Measurements from ENCODE around the gene THEMIS. TPM values are rescaled to one million over a fixed set of nuclear protein-coding genes. Genes with fewer than 3 reads are reported as not detected.

Gene THEMIS
- total RNA-seq, 4 donors from 2014 or later = 0.10 to 0.15 TPM; not detected in 2

DNA sequence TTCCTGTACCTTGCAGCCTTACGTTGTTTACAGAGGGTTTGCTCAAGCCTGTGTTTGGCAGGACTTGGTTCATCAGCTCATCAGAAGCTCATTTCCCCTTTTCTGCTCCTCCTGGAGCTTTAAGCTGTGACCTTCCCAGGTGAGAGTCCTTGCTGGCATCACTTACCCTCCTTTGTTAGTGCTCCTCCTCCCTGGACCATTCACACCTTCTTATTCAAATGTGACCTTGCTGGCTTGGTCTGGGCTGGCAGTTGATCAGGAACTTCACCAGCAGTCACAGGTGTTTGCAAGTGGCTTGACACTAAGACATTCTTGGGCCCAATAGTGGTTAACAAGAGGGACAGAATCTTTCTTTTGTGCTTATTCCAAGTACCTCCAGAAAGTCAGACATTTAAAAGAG lies 175.0 kb downstream of the THEMIS start:
- in situ Hi-C loops (cut with MboI; ENCODE audit: low sequenced_read_pairs in 4 of 4) (loop anchor here in 2 of 4 donors (25.0 kb wide), 2 partner anchors 611 to 1511 kb away; no protein-coding TSS in a partner anchor), intact Hi-C loops (cut with DNase I; ENCODE audit: low total_unique reads) (no loop called here)
- H3K36me3 ChIP-seq = no peaks in the 10 kb centered on the region

DNA sequence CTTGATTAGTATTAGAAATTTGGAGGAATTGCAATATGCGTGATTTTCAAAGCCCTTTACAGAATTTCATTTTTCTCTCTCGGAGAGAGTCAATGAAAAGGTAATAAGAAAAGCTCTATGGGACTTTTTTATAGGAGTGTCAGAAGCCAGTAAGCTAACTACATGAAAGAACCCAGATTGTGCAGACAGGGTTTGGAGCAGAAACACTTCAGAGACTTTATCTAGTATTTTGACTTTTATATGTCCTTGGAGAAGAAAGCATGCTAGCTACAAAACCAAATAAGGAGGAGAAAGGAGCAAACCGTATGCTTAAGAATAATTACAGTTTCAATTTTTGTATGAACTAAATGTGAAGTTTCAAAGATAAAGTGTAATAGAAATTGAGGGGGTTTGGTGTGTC lies 182.2 kb downstream of the THEMIS start:
- in situ Hi-C loops (cut with MboI; ENCODE audit: low sequenced_read_pairs in 4 of 4) = no loop called here
- H3K4me1 ChIP-seq = peaks cover 0 to 8% of the 10 kb centered on the region in 2 donors
- H3K36me3 ChIP-seq = no peaks in the 10 kb centered on the region
- no peak for DNase-seq
- TF ChIP-seq, protein P1, sequence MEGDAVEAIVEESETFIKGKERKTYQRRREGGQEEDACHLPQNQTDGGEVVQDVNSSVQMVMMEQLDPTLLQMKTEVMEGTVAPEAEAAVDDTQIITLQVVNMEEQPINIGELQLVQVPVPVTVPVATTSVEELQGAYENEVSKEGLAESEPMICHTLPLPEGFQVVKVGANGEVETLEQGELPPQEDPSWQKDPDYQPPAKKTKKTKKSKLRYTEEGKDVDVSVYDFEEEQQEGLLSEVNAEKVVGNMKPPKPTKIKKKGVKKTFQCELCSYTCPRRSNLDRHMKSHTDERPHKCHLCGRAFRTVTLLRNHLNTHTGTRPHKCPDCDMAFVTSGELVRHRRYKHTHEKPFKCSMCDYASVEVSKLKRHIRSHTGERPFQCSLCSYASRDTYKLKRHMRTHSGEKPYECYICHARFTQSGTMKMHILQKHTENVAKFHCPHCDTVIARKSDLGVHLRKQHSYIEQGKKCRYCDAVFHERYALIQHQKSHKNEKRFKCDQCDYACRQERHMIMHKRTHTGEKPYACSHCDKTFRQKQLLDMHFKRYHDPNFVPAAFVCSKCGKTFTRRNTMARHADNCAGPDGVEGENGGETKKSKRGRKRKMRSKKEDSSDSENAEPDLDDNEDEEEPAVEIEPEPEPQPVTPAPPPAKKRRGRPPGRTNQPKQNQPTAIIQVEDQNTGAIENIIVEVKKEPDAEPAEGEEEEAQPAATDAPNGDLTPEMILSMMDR (IDR thresholded peaks at IDR 0.05 in 4 of 5, conservative IDR thresholded peaks at IDR 0.05 in 1 of 5) = no peak
- TF ChIP-seq POLR2A (IDR thresholded peaks at IDR 0.05) = no peak
- no peaks in the 10 kb centered on the region for H3K9me3 ChIP-seq
- H3K4me3 ChIP-seq = no peak overlapping the region
- no peak for ATAC-seq
- intact Hi-C loops (cut with DNase I; ENCODE audit: low total_unique reads) = no loop called here
- H3K27ac ChIP-seq = no peak overlapping the region
- no peaks in the 10 kb centered on the region for H3K27me3 ChIP-seq

More for the DNA sequence above, 175.0 kb downstream of the THEMIS start:
- Histone ChIP-seq H3K27me3 (no peaks in the 10 kb centered on the region), H3K27ac (no peak overlapping the region), H3K4me3 (no peak overlapping the region), H3K4me1 (no peaks in the 10 kb centered on the region), H3K9me3 (no peaks in the 10 kb centered on the region)
- ATAC-seq (no peak), DNase-seq (no peak)
- TF ChIP-seq, protein P1 (IDR thresholded peaks at IDR 0.05 in 4 of 5, conservative IDR thresholded peaks at IDR 0.05 in 1 of 5) = no peak
- no peak for TF ChIP-seq POLR2A (IDR thresholded peaks at IDR 0.05)

DNA sequence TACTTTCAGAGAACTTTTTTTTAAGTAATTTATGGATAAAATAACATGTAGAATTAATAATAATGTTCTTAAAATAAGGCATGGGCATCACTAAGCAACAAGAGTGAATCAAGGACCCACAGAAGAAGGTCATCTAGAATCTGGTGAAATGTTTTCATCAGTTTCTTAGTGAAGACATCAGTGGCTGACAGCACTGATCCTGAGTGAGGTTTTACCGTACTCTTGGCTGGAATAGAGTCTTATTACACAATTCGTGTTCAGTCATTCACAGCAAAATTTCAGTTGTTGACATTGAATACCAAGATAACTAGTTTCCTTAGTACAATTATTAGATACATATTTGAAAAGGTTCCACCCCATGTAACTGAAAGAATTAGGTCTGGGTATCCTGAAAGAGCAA lies 183.5 kb downstream of the THEMIS start:
- in situ Hi-C loops (cut with MboI; ENCODE audit: low sequenced_read_pairs in 4 of 4) = no loop called here
- Histone ChIP-seq H3K27ac (no peak overlapping the region), H3K36me3 (no peaks in the 10 kb centered on the region), H3K4me3 (no peak overlapping the region), H3K9me3 (no peaks in the 10 kb centered on the region), H3K27me3 (no peaks in the 10 kb centered on the region), H3K4me1 (peaks cover 0 to 8% of the 10 kb centered on the region in 2 donors)
- DNase-seq = no peak
- TF ChIP-seq, protein P1 (IDR thresholded peaks at IDR 0.05 in 4 of 5, conservative IDR thresholded peaks at IDR 0.05 in 1 of 5) = no peak
- no peak for TF ChIP-seq POLR2A (IDR thresholded peaks at IDR 0.05)
- no peak for ATAC-seq
- intact Hi-C loops (cut with DNase I; ENCODE audit: low total_unique reads) = no loop called here

DNA sequence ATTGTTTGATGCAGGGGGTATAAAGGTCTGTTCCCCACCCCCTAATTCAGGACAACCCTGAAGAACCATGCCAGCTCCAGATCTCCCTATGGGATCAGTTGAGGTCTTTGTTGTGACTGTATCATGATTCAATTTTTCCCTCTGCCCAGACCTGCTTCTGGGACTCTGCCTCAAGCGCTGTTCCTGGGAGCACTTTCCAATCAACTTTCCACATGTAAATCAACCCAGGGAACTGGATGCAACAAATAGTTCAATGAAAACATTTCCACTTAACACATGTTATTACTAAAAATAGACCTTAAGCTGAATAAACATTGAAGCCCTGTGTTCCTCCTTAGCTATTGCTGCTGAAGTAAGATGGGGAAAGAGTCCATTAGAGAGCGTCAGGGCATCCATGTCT lies 184.4 kb downstream of the THEMIS start:
- no peak overlapping the region for H3K4me3 ChIP-seq
- no peak for ATAC-seq
- in situ Hi-C loops (cut with MboI; ENCODE audit: low sequenced_read_pairs in 4 of 4) = no loop called here

More for the DNA sequence above, 184.4 kb downstream of the THEMIS start:
- DNase-seq = no peak
- H3K4me1 ChIP-seq = peaks cover 0 to 8% of the 10 kb centered on the region in 2 donors
- no peaks in the 10 kb centered on the region for H3K36me3 ChIP-seq
- intact Hi-C loops (cut with DNase I; ENCODE audit: low total_unique reads) = no loop called here
- TF ChIP-seq, protein P1 (IDR thresholded peaks at IDR 0.05 in 4 of 5, conservative IDR thresholded peaks at IDR 0.05 in 1 of 5) = no peak
- no peak for TF ChIP-seq POLR2A (IDR thresholded peaks at IDR 0.05)
- no peaks in the 10 kb centered on the region for H3K27me3 ChIP-seq
- H3K27ac ChIP-seq = no peak overlapping the region
- no peaks in the 10 kb centered on the region for H3K9me3 ChIP-seq
